Nephron progenitor cell (in vitro differentiated cells): Measurements from ENCODE around the gene ABCC3.
A peak's percentile ranks its signal among the peaks of the same experiment; 100 is the strongest.

Source experiments
- DNase-seq: peaks from one replicate; pipeline ENCODE4 v3.0.0; 2021
- H3K27ac Mint-ChIP-seq: 2 replicates; pipeline ENCODE4 v1.8.0; 2021; ENCODE audit warnings: mild to moderate bottlenecking, moderate library complexity, mixed read lengths
- H3K27me3 Mint-ChIP-seq: 2 replicates; pipeline ENCODE4 v1.8.0; 2021; ENCODE audit warnings: mild to moderate bottlenecking, low read depth, mixed read lengths; ENCODE audit not compliant: poor library complexity
- H3K36me3 Mint-ChIP-seq: 2 replicates; pipeline ENCODE4 v1.8.0; 2021; ENCODE audit warnings: low read depth, mixed read lengths
- H3K4me1 Mint-ChIP-seq: 2 replicates; pipeline ENCODE4 v1.8.0; 2021; ENCODE audit warnings: mixed read lengths
- H3K4me3 Mint-ChIP-seq: 2 replicates; pipeline ENCODE4 v1.8.0; 2021; ENCODE audit warnings: mild to moderate bottlenecking, moderate library complexity, mixed read lengths
- H3K9me3 Mint-ChIP-seq: 2 replicates; pipeline ENCODE4 v1.8.0; 2021; ENCODE audit warnings: mild to moderate bottlenecking, moderate library complexity, mixed read lengths
- TF ChIP-seq, protein P1 (sequence below): fragments of 200-600 bp; sonication (generic); IDR thresholded peaks from 2 replicates; pipeline ENCODE4 v1.5.0; 2021; ENCODE audit warnings: antibody characterized with exemption

Gene ABCC3

DNA sequence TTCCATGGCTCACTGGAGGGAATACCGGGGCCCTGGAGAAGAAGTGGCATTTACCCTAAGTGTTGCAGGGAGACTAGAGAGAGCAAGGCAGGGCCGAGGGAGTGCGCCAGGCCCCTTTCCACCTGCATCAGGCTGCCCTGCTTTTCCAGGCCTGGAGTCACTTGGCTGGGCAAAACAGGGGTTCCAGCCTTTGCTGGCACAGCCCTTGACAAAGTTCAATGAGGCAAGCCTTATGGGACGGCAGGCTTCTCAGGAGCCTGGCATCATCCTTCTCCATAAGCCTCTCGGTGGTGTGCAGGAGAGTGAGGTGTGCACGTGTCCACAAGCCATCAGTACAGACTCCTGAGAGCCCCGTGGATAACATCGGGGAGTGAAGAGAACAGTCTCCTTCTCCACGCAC, 47.1 kb upstream of the ABCC3 start:
- TF ChIP-seq, protein P1, sequence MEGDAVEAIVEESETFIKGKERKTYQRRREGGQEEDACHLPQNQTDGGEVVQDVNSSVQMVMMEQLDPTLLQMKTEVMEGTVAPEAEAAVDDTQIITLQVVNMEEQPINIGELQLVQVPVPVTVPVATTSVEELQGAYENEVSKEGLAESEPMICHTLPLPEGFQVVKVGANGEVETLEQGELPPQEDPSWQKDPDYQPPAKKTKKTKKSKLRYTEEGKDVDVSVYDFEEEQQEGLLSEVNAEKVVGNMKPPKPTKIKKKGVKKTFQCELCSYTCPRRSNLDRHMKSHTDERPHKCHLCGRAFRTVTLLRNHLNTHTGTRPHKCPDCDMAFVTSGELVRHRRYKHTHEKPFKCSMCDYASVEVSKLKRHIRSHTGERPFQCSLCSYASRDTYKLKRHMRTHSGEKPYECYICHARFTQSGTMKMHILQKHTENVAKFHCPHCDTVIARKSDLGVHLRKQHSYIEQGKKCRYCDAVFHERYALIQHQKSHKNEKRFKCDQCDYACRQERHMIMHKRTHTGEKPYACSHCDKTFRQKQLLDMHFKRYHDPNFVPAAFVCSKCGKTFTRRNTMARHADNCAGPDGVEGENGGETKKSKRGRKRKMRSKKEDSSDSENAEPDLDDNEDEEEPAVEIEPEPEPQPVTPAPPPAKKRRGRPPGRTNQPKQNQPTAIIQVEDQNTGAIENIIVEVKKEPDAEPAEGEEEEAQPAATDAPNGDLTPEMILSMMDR: no peak
- no peak for DNase-seq
- Mint-ChIP-seq H3K36me3 (no peaks in the 10 kb centered on the region), H3K27ac (peak overlapping the region; percentile 68), H3K27me3 (peaks cover 11% of the 10 kb centered on the region), H3K4me3 (no peak overlapping the region), H3K4me1 (peaks cover 85% of the 10 kb centered on the region), H3K9me3 (no peaks in the 10 kb centered on the region)

DNA sequence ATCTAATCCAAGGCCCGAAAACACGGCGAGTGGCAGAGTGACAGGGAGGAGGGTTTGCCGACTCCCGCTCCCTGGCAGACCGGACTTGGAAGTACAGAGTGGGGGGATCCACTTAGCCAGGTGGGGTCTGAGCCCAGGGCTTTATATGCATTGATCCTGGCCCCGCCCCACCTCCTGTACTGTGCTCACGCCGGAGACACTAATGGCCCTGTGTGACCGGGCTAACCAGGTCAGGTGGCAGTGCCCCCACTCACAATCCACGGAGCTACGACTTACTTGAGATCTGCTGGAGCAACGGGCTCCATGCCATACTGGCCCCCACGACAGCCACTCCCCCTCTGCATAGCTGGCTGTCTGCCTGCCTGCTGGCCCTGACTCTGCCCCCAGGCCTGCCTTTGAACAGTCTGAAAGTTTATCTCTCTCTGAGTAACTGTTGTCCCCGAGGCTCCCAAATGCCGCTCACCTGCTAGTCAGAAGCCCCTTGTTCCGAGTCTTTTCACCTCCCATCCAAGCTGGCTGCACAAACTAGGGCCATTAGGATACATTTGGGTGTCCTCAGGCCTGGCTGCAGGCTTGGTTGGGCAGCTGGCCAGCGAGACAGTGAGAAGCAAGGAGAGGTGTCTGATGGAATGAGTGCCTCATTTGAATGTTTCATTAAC, 46.2 kb upstream of the ABCC3 start:
- no peaks in the 10 kb centered on the region for H3K36me3 Mint-ChIP-seq
- peak overlapping the region; percentile 34 for H3K4me3 Mint-ChIP-seq

DNA sequence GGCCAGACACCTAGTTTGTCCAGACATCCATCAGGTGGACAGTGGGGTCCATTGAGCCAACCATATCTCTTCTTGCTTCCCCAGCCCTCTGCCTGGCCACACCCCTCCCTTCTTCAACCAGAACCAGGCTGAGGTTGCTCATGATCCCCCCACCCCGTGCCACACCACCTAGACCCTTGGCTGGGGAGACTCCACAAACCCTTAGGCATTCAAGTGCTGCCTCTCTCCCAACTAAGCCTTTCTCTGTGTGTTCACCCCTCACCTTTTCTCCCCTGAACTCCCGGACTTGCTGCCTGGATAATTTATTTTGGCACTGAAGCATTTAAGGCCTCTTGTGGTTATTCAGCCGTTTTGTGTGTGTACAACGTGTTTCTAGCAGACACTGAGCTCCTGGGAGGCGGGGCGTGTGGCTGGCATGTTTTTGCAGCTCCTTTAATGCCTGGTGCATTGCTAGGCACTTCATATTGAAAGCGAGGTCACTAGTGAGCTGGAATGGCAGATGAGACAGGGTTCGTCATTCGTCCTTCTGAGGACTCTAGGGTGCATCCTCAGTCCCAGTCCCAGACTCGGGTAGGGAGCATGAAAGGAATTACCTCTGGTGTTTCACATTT, 45.5 kb upstream of the ABCC3 start:
- TF ChIP-seq, protein P1: no peak

More for the DNA sequence above, 46.2 kb upstream of the ABCC3 start:
- H3K27ac Mint-ChIP-seq: peak overlapping the region; percentile 64
- TF ChIP-seq, protein P1: no peak
- H3K9me3 Mint-ChIP-seq: no peaks in the 10 kb centered on the region
- peaks cover 85% of the 10 kb centered on the region for H3K4me1 Mint-ChIP-seq
- DNase-seq: no peak
- H3K27me3 Mint-ChIP-seq: peaks cover 11% of the 10 kb centered on the region

DNA sequence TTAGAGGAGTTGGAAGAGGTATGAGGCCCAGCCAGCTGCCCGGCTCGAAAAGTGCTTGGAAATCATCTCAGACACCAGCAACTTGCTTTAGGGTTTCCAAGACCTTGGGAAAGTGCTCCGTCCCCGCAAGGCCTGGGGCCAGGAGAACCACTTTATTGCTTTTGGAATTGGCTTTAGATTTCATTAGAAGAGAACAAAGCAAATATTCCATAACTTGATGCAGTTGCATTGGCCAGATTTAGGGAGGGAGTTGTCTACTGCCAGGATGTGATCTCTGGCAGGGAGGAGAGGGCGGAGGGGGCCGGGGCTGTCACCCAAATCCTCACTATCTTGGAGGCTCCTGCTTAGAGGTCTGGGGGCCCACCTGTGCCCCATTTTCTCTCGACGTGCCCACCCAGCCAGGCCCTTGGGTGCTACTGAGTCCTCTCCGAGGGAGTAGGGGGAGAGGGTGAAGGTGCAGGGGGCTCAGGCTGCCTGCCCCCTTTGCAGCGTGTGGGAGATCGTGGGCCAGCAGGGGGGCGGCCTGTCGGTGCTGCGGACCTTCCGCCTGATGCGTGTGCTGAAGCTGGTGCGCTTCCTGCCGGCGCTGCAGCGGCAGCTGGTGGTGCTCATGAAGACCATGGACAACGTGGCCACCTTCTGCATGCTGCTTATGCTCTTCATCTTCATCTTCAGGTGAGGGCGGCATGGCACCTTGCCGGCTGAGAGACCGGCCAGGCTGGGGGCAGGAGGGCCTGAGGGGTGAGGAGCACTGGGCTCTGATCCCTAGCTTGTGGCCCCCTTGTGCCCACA, 43.5 kb upstream of the ABCC3 start:
- H3K27me3 Mint-ChIP-seq: peaks cover 15% of the 10 kb centered on the region

More for the DNA sequence above, 45.5 kb upstream of the ABCC3 start:
- no peaks in the 10 kb centered on the region for H3K9me3 Mint-ChIP-seq
- no peaks in the 10 kb centered on the region for H3K36me3 Mint-ChIP-seq
- H3K4me1 Mint-ChIP-seq: peaks cover 85% of the 10 kb centered on the region
- H3K27me3 Mint-ChIP-seq: peaks cover 10% of the 10 kb centered on the region
- no peak for DNase-seq
- peak overlapping the region; percentile 94 for H3K27ac Mint-ChIP-seq
- peak overlapping the region; percentile 34 for H3K4me3 Mint-ChIP-seq

DNA sequence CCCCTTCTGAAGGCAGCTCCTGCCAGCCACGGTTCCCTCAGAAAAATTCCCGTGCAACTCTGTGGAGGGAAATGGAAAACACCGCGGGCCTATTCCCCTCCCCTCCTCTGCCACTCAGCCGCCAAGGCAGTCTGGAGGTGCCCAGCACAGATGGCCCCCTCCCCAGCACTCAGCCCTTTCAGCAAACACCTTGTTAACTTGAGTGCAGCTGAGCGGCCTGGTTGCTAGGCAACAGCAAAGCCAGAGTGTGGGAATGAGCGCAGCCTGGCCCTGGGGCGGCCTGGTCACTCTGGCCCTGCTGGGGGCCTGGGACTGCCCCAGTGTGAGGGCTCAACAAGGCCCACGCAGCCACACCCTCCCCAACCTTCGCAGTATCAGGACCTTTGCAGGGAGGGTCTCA, 41.4 kb upstream of the ABCC3 start:
- TF ChIP-seq, protein P1: no peak
- Mint-ChIP-seq H3K27me3 (peaks cover 23% of the 10 kb centered on the region), H3K36me3 (no peaks in the 10 kb centered on the region), H3K9me3 (no peaks in the 10 kb centered on the region), H3K4me3 (no peak overlapping the region), H3K4me1 (peaks cover 55% of the 10 kb centered on the region), H3K27ac (no peak overlapping the region)
- DNase-seq: peak; percentile 77

More for the DNA sequence above, 43.5 kb upstream of the ABCC3 start:
- Mint-ChIP-seq H3K27ac (no peak overlapping the region), H3K4me3 (no peak overlapping the region), H3K9me3 (no peaks in the 10 kb centered on the region), H3K36me3 (no peaks in the 10 kb centered on the region), H3K4me1 (peaks cover 76% of the 10 kb centered on the region)
- DNase-seq: no peak
- TF ChIP-seq, protein P1: no peak
